GM12878 (cell line): ENCODE data around the gene CELF2. TPM values are rescaled to one million over a fixed set of nuclear protein-coding genes. Genes with fewer than 3 reads are reported as not detected.

Source experiments
- ATAC-seq: fragments of 200-7000 bp; cut with Tn5 transposase; 3 replicates; pipeline ENCODE4 v1.9.1; 2020; ENCODE audit warnings: mild to moderate bottlenecking, moderate library complexity
- BruUV-seq: library from RNA; stranded (reverse); fragments of 400-500 nt; replicated peaks from 2 replicates; lab custom pipeline; 2021; lab: Mats Ljungman, UMichigan
- CTCF ChIA-PET: fragments of 300-600 bp; sonication (Branson Sonifier 250); formaldehyde crosslinking; extraction: SDS; loops from one replicate; lab custom pipeline; 2021; ENCODE audit warnings: inconsistent platforms; lab: Yijun Ruan, JAX
- POLR2A ChIA-PET: fragments of 350-600 bp; formaldehyde crosslinking; extraction: SDS; loops from one replicate; lab custom pipeline; 2021; ENCODE audit warnings: inconsistent platforms; lab: Charles Lee
- RAD21 ChIA-PET: fragments of 300-600 bp; sonication (Branson Sonifier 250); formaldehyde crosslinking; loops from one replicate; lab custom pipeline; 2023; ENCODE audit warnings: antibody characterized with exemption; ENCODE audit not compliant: unreplicated experiment; lab: Charles Lee
- SMC1A ChIA-PET: fragments of 300-600 bp; sonication (Branson Sonifier 250); formaldehyde crosslinking; loops from one replicate; lab custom pipeline; 2023; ENCODE audit not compliant: unreplicated experiment, uncharacterized antibody; lab: Charles Lee
- DNase-seq: peaks from one replicate; pipeline ENCODE4 v3.0.0-alpha.2; 2011; ENCODE audit warnings: low read depth, low spot score
- FAIRE-seq: peaks from 3 replicates; lab custom pipeline; 2011; peaks lifted over from hg19 to GRCh38; lab: Jason Lieb, UNC
- H2AFZ ChIP-seq: 2 replicates; pipeline ENCODE4 v1.6.0; 2011; ENCODE audit warnings: low read depth, low read length, control low read depth; ENCODE audit not compliant: control insufficient read depth
- H3K27ac ChIP-seq: 2 replicates; pipeline ENCODE4 v1.5.1; 2011; ENCODE audit warnings: control low read depth; ENCODE audit not compliant: control insufficient read depth, insufficient read depth
- H3K27me3 ChIP-seq, 2 experiments: replicated peaks in 1 of 2; 2 replicates each; pipeline versions ENCODE4 v1.6.0 to v1.6.1; 2011; ENCODE audit warnings: low read length in 1 of 2; ENCODE audit not compliant: control insufficient read depth in 2 of 2, insufficient read depth in 2 of 2
- H3K36me3 ChIP-seq, 2 experiments: 2 replicates each; pipeline ENCODE4 v1.5.1; 2011; ENCODE audit warnings: low read length in 1 of 2; ENCODE audit not compliant: control insufficient read depth in 2 of 2, insufficient read depth in 2 of 2
- H3K4me1 ChIP-seq: 2 replicates; pipeline ENCODE4 v1.6.1; 2011; ENCODE audit warnings: mild to moderate bottlenecking, low read length, moderate library complexity, mixed read lengths; ENCODE audit not compliant: control insufficient read depth, insufficient read depth
- H3K4me2 ChIP-seq: 2 replicates; pipeline ENCODE4 v1.6.0; 2011; ENCODE audit warnings: control low read depth; ENCODE audit not compliant: control insufficient read depth, insufficient read depth
- H3K4me3 ChIP-seq: fragments of 200-600 bp; sonication (generic); 2 replicates; pipeline ENCODE4 v1.5.1; 2016
- H3K79me2 ChIP-seq: 2 replicates; pipeline ENCODE4 v1.6.0; 2011; ENCODE audit warnings: low read length; ENCODE audit not compliant: control insufficient read depth, insufficient read depth
- H3K9ac ChIP-seq: 2 replicates; pipeline ENCODE4 v1.8.0; 2011; ENCODE audit warnings: low read length, control low read depth, mixed read lengths; ENCODE audit not compliant: control insufficient read depth, insufficient read depth
- H3K9me3 ChIP-seq: replicated peaks from 3 replicates; pipeline ENCODE4 v1.5.1; 2011; ENCODE audit warnings: mild to moderate bottlenecking, low read length; ENCODE audit not compliant: control insufficient read depth, insufficient read depth
- H4K20me1 ChIP-seq: 2 replicates; pipeline ENCODE4 v1.6.0; 2011; ENCODE audit not compliant: control insufficient read depth, insufficient read depth
- CTCF ChIP-seq, 3 experiments: IDR thresholded peaks in 2 of 3; conservative IDR thresholded peaks in 1 of 3; 2 replicates each; pipeline ENCODE4 v1.5.1; 2011; ENCODE audit warnings: low read depth in 3 of 3, low read length in 3 of 3, mild to moderate bottlenecking in 3 of 3, control low read depth in 2 of 3, moderate library complexity in 2 of 3, inconsistent platforms in 1 of 3, mixed read lengths in 1 of 3; ENCODE audit not compliant: control insufficient read depth in 2 of 3, insufficient read depth in 1 of 3; ENCODE audit errors: extremely low read depth in 1 of 3
- E2F8 ChIP-seq: fragments of 450-650 bp; IDR thresholded peaks from 2 replicates; pipeline ENCODE4 v1.6.1; 2018; ENCODE audit warnings: mild to moderate bottlenecking, low read depth, moderate library complexity; ENCODE audit not compliant: partially characterized antibody
- E4F1 ChIP-seq: fragments of 450-650 bp; IDR thresholded peaks from 2 replicates; pipeline ENCODE4 v1.6.1; 2018; ENCODE audit warnings: borderline replicate concordance, mild to moderate bottlenecking; ENCODE audit not compliant: partially characterized antibody
- EZH2 ChIP-seq: IDR thresholded peaks from 2 replicates; pipeline ENCODE4 v1.6.1; 2012; ENCODE audit warnings: low read depth, mild to moderate bottlenecking, control low read depth, inconsistent platforms, low read length, borderline replicate concordance; ENCODE audit not compliant: control insufficient read depth
- MEF2A ChIP-seq: IDR thresholded peaks from 2 replicates; pipeline ENCODE4 v1.6.1; 2011; ENCODE audit warnings: low read depth, mild to moderate bottlenecking, low read length, moderate library complexity; ENCODE audit not compliant: insufficient read depth
- RUNX3 ChIP-seq: IDR thresholded peaks from 2 replicates; pipeline ENCODE4 v1.6.1; 2012; ENCODE audit warnings: low read length, inconsistent platforms
- TCF3 ChIP-seq: IDR thresholded peaks from 2 replicates; pipeline ENCODE4 v1.6.1; 2012; ENCODE audit warnings: low read depth, mild to moderate bottlenecking, low read length, borderline replicate concordance; ENCODE audit not compliant: insufficient read depth
- ZBTB40 ChIP-seq: fragments of 450-650 bp; IDR thresholded peaks from 2 replicates; pipeline ENCODE4 v1.6.1; 2016; ENCODE audit warnings: mild to moderate bottlenecking, moderate library complexity, borderline replicate concordance
- WGBS: methylation state at CpG from one replicate; pipeline ENCODE4 v1.1.6; 2016; ENCODE audit warnings: low lambda C conversion rate; ENCODE audit not compliant: insufficient replicate concordance, insufficient coverage; ENCODE audit errors: missing lambda C conversion rate; 5-methylcytosine and 5-hydroxymethylcytosine counted together
- in situ Hi-C: fragments of 300-500 bp; cut with MboI; formaldehyde crosslinking; loops from 9 replicates; pipeline ENCODE4 v1.14.3; 2018; ENCODE audit warnings: mixed read lengths
- intact Hi-C: fragments of 100-400 bp; cut with micrococcal nuclease; formaldehyde crosslinking; loops from one replicate; pipeline ENCODE4 v1.14.2; 2022; ENCODE audit not compliant: unreplicated experiment
- polyA plus RNA-seq, 11 experiments: library from polyadenylated mRNA; depleted of rRNA in 4 of 11; unstranded in 6 of 11; stranded (reverse) in 5 of 11; fragments of >200 nt; fragmentation: Nextera tagmentation in 4 of 11; fragmentation: Illumina TruSeq in 1 of 11; extraction: Ambion mirVana in 4 of 11; extraction: Trizol in 1 of 11; gene quantifications; 1 replicate in 1 of 11; 2 replicates in 10 of 11; pipeline versions ENCODE4 v1.2.1 to v1.2.3, GENCODE V29; 2011 to 2016; ENCODE audit warnings: inconsistent platforms in 2 of 11, missing spikeins in 2 of 11, low read depth in 1 of 11
- total RNA-seq, 4 experiments: library from RNA; depleted of rRNA in 3 of 4; stranded (reverse); fragments of >200 nt in 3 of 4; fragmentation: Illumina TruSeq in 1 of 4; extraction: Trizol in 1 of 4; gene quantifications; 2 replicates each; pipeline versions ENCODE4 v1.2.1 to v1.2.3, GENCODE V29; 2013 to 2021

CELF2 gene
- total and polyA plus RNA-seq, 10 of the 15 experiments (the other 5 are each of a cell fraction or from before 2014, with no cell fraction given), result 20.8 to 129 (median 86.3) TPM

GRCh38 chr10:11206676-11207559 lies 189.2 kb downstream of the CELF2 start:
- Histone ChIP-seq H3K4me2 (peak overlapping the region; percentile 11; the same call in 1 of the 2 replicates), H4K20me1 (no peaks in the 10 kb centered on the region; the same call in 1 of the 2 replicates), H3K27ac (peak overlapping the region; percentile 52), H3K79me2 (peaks cover 100% of the 10 kb centered on the region), H3K27me3 (no peaks in the 10 kb centered on the region), H3K9me3 (no peaks in the 10 kb centered on the region), H2AFZ (no peak overlapping the region), H3K4me1 (peaks cover 58% of the 10 kb centered on the region), H3K36me3 (peaks cover 16 to 42% of the 10 kb centered on the region in 2 experiments), H3K4me3 (no peak overlapping the region), H3K9ac (no peak overlapping the region)
- ChIA-PET CTCF (interaction anchor here (1.2 to 1.7 kb wide), 4 partner anchors 20 to 63 kb away, joined by 3 to 6 read pairs (median 4); no protein-coding TSS in a partner anchor), SMC1A (interaction anchor here (0.7 to 2.3 kb wide), 8 partner anchors 8 to 42 kb away, joined by 3 to 13 read pairs (median 5); no protein-coding TSS in a partner anchor), RAD21 (interaction anchor here (1.2 to 1.8 kb wide), 4 partner anchors 19 to 63 kb away, joined by 3 to 6 read pairs (median 4); no protein-coding TSS in a partner anchor), POLR2A (interaction anchor here (1.1 to 1.5 kb wide), 5 partner anchors 8 to 39 kb away, joined by 3 to 4 read pairs (median 3); no protein-coding TSS in a partner anchor)
- WGBS, result 73% methylated on average over 14 of the region's 14 CpGs
- in situ Hi-C loops, result no loop called here
- intact Hi-C loops, result no loop called here
- no TSS peak for BruUV-seq
- FAIRE-seq, result no peak
- ATAC-seq, result no peak
- DNase-seq, result no peak
- TF ChIP-seq CTCF (IDR thresholded peaks at IDR 0.05 in 2 of 3, conservative IDR thresholded peaks at IDR 0.05 in 1 of 3; ENCODE audit: control insufficient read depth in 2 of 3, extremely low read depth in 1 of 3, insufficient read depth in 1 of 3, low read depth in 3 of 3, low read length in 3 of 3) (no peak), TCF3 (no peak), E4F1 (no peak), ZBTB40 (no peak), MEF2A (no peak), EZH2 (no peak), E2F8 (no peak), RUNX3 (no peak)
